ENCODE data around the gene TTC28. TPM values are rescaled to one million over a fixed set of nuclear protein-coding genes. Genes with fewer than 3 reads are reported as not detected.

TTC28 gene
- polyA plus RNA-seq, 1 donor from 2014 or later = 14.8 TPM

- H3K79me2 ChIP-seq (replicated peaks; ENCODE audit: insufficient read depth, low read length) = no peaks in the 10 kb centered on the region
These were observed 457.1 kb downstream of the TTC28 start for GRCh38 chr22:28222571-28222970.

GRCh38 chr22:28222052-28222451, 457.6 kb downstream of the TTC28 start:
- TF ChIP-seq TAF1 (IDR thresholded peaks at IDR 0.05; ENCODE audit: low read depth) (no peak), MXI1 (conservative IDR thresholded peaks at IDR 0.05; ENCODE audit: poor library complexity, severe bottlenecking) (no peak), REST (IDR thresholded peaks at IDR 0.05; ENCODE audit: borderline replicate concordance) (no peak), RAD21 (conservative IDR thresholded peaks at IDR 0.05) (no peak), SMC3 (conservative IDR thresholded peaks at IDR 0.05; ENCODE audit: poor library complexity) (no peak)
- Histone ChIP-seq H3K9me3 (ENCODE audit: low read length) (no peaks in the 10 kb centered on the region), H3K9ac (ENCODE audit: low read length) (no peak overlapping the region), H3K9me2 (ENCODE audit: insufficient read depth, low read length) (no peaks in the 10 kb centered on the region), H4K20me1 (ENCODE audit: insufficient read depth) (no peaks in the 10 kb centered on the region), H2AFZ (ENCODE audit: low read depth, low read length) (no peak overlapping the region), H3K4me3 (ENCODE audit: low read length) (no peak overlapping the region), H3F3A (ENCODE audit: insufficient read depth, low read length, poor library complexity, severe bottlenecking) (no peaks in the 10 kb centered on the region), H3K27me3 (ENCODE audit: insufficient read depth, low read depth, low read length) (no peaks in the 10 kb centered on the region), H3K79me2 (replicated peaks; ENCODE audit: insufficient read depth, low read length) (no peaks in the 10 kb centered on the region), H3K27ac (ENCODE audit: low read length) (no peak overlapping the region), H3K36me3 (ENCODE audit: insufficient read depth, low read length) (no peaks in the 10 kb centered on the region), H3K4me2 (ENCODE audit: low read length) (no peak overlapping the region)

More at GRCh38 chr22:28222571-28222970, 457.1 kb downstream of the TTC28 start:
- TF ChIP-seq MXI1 (conservative IDR thresholded peaks at IDR 0.05; ENCODE audit: poor library complexity, severe bottlenecking) (no peak), EP300 (conservative IDR thresholded peaks at IDR 0.05; ENCODE audit: poor library complexity, severe bottlenecking) (no peak), REST (IDR thresholded peaks at IDR 0.05; ENCODE audit: borderline replicate concordance) (no peak), TAF1 (IDR thresholded peaks at IDR 0.05; ENCODE audit: low read depth) (no peak), SMC3 (conservative IDR thresholded peaks at IDR 0.05; ENCODE audit: poor library complexity) (no peak), EZH2 (IDR thresholded peaks at IDR 0.05; ENCODE audit: borderline replicate concordance, insufficient read depth, low read length, poor library complexity, severe bottlenecking) (no peak), CTCF (IDR thresholded peaks at IDR 0.05; ENCODE audit: poor library complexity, severe bottlenecking) (no peak), POLR2AphosphoS5 (IDR thresholded peaks at IDR 0.05) (no peak)
- H3K4me2 ChIP-seq (ENCODE audit: low read length) = no peak overlapping the region
- H4K20me1 ChIP-seq (ENCODE audit: insufficient read depth) = no peaks in the 10 kb centered on the region
- H3K27ac ChIP-seq (ENCODE audit: low read length) = no peak overlapping the region
- H3K4me3 ChIP-seq (ENCODE audit: low read length) = no peak overlapping the region
- H3F3A ChIP-seq (ENCODE audit: insufficient read depth, low read length, poor library complexity, severe bottlenecking) = no peaks in the 10 kb centered on the region
- H3K9me3 ChIP-seq (ENCODE audit: low read length) = no peaks in the 10 kb centered on the region
- no peaks in the 10 kb centered on the region for H3K9me2 ChIP-seq (ENCODE audit: insufficient read depth, low read length)
- no peak overlapping the region for H3K9ac ChIP-seq (ENCODE audit: low read length)
- no peaks in the 10 kb centered on the region for H3K36me3 ChIP-seq (ENCODE audit: insufficient read depth, low read length)
- no peaks in the 10 kb centered on the region for H3K27me3 ChIP-seq (ENCODE audit: insufficient read depth, low read depth, low read length)
- no peak overlapping the region for H2AFZ ChIP-seq (ENCODE audit: low read depth, low read length)

Measured in neural cell (in vitro differentiated cells).